Measurements from ENCODE around the gene LUC7L2.
"Not testable (repeated sequence)": the region's sequence is repeated elsewhere in the genome, so short reads cannot be mapped to it uniquely, and the experiment has no call there.

The LUC7L2 gene, protein sequence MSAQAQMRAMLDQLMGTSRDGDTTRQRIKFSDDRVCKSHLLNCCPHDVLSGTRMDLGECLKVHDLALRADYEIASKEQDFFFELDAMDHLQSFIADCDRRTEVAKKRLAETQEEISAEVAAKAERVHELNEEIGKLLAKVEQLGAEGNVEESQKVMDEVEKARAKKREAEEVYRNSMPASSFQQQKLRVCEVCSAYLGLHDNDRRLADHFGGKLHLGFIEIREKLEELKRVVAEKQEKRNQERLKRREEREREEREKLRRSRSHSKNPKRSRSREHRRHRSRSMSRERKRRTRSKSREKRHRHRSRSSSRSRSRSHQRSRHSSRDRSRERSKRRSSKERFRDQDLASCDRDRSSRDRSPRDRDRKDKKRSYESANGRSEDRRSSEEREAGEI
- total RNA-seq, result 32.0 to 37.4 reads per million in 2 experiments

GRCh38 chr7:139359366-139360209 lies at the start of gene LUC7L2:
TSS of gene LUC7L2 (plus strand) at chr7:139359894. CDS start at chr7:139360262, 368 bp downstream.
- peak; percentile 100 for DNase-seq (ENCODE audit: low read depth)

DNA sequence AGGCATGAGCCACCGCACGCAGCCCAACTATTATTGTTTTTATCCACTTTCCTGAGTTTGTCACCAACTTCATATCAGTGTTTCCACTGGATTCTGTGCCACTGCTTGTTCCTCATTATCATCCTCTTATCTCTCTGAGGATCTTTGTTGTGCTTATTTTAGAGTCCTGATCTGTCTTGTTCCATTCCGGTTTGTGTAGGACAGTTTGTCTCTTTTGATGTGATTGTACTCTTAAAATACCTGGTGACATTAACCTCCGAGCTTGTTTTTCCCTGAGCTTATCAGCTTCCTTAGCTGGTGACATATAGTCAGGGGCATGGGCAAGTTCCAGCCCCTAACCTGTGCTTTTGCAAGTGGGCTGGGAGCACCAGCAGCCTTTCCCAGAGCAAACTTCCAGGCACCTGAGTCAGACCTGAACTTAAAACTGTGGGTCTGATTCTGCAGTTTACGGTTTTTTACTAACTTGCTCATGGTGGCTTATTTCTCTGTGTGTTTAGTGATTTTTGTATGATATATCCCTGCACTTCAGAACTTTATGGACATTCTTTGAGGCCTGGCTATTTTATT lies 41.7 kb upstream of the LUC7L2 start:
- no peak for DNase-seq (ENCODE audit: low read depth)

DNA sequence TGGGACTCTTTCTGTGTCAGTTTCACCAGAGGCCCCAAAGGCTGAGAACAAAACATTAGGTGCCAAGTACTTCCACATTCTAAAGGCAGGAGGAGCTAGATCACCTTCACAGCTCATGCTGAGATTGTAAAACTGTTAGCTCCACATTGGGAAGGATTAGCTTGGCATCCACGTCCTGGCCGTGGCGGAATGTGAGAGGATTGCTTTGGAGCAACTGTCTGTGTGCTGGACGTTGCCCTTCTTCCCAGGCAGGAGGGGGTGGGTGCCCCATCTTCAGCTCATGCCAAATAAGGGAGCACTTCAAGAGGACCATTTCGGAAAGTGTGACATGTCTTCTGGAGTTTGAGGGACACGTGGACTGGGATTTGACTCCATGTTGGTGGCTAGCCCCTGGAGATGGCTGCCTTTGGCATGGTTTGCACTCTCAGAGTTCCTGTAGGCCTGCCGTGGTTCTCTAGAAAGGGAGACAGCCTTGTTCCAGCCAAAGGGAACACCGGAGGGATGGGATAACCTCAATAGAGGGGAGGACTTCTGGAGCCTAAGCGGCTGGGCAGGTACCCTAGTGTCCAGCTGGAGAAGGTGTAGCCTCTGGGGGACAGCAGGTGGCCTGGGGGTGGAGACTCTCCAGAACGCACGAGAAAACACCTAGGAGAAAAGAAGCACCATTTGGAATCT lies 38.5 kb upstream of the LUC7L2 start:
- no peak for DNase-seq (ENCODE audit: low read depth)

DNA sequence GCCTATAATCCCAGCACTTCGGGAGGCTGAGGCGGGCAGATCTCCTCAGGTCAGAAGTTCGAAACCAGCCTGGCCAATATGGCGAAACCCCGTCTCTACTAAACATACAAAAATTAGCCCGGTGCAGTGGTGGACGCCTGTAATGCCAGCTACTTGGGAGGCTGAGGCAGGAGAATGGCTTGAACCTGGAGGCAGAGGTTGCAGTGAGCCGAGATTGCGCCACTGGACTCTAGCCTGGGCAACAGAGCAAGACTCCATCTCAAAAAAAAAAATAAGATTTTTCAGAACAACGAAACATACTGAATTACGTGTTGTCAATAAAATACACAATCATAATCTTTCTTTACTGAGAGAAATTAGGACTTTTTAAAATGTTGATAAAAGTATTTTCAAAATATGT lies 35.0 kb upstream of the LUC7L2 start:
- not testable (repeated sequence) for DNase-seq (ENCODE audit: low read depth)

- DNase-seq (ENCODE audit: low read depth), result no peak
Measured at GRCh38 chr7:139328375-139328774, 31.3 kb upstream of the LUC7L2 start.

GRCh38 chr7:139329119-139329518 lies 30.6 kb upstream of the LUC7L2 start:
- no peak for DNase-seq (ENCODE audit: low read depth)

DNA sequence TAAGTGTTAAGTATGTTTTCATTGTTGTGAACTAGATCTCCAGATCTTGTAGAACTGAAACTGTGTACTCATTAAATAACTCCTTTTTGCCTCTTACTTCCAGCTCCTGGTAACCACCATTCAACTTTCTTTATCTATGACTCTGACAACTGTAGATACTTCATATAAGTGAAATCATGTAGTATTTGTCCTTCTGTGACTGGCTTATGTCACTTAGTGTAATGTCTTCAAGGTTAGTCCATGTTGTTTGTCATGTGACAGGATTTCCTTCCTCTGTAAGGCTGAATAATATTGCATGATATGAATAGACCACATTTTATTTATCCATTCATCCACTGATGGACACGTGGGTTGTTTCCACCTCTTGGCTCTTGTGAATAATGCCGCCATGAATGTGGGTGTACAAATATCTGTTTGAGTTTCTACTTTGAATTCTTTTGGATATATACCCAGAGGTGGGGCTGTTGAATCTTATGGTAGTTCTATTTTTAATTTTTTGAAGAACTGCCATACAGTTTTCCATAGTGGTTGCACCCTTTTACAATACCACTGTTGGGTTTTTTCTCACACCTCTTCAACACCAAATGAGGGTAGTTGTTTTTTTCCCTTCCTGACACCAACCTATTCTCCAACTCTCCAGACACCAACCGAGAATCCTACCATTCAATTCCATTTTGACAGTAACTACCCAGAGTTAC lies 29.2 kb upstream of the LUC7L2 start:
- DNase-seq (ENCODE audit: low read depth), result no peak

DNA sequence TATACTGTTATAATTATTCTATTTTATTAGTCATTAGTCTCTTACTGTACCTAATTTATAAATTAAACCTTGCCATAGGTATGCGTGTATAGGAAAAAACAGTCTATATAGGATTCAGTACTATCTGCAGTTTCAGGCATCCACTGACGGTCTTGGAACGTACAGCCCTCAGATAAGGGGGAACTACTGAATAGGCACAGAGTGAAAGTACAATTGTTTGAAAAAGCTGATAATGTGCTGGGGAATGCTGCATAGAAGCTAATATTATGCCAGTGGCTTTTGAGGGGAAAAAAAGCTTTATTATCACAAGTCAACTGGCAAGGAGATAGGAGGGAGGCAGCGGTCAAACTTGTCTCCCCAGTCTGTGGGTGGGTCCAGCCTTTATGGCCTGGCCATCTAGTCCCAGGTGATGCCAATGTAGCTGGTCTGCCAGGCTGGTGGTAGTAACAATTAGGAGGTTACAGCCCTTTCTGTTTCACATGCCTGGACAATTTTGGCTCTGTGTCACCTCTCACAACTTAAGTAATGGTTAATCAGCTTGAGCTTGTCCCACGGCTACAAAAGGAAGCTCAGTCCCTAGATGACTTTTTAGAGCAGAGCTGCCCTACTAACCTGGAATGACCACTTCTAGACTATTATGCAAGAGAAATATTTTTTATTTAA lies 26.9 kb upstream of the LUC7L2 start:
- DNase-seq (ENCODE audit: low read depth), result no peak

DNA sequence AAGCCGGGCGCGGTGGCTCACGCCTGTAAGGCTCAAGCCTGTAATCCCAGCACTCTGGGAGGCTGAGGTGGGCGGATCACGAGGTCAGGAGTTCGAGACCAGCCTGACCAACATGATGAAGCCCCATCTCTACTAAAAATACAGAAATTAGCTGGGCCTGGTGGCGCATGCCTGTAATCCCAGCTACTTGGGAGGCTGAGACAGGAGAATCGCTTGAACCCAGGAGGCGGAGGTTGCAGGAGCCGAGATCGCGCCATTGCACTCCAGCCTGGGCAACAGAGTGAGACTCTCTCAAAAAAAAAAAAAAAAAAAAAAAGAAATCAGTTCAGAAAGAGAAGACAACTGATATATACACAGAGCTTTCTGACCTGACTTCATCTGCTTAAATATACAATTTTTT lies 26.3 kb upstream of the LUC7L2 start:
- not testable (repeated sequence) for DNase-seq (ENCODE audit: low read depth)

DNA sequence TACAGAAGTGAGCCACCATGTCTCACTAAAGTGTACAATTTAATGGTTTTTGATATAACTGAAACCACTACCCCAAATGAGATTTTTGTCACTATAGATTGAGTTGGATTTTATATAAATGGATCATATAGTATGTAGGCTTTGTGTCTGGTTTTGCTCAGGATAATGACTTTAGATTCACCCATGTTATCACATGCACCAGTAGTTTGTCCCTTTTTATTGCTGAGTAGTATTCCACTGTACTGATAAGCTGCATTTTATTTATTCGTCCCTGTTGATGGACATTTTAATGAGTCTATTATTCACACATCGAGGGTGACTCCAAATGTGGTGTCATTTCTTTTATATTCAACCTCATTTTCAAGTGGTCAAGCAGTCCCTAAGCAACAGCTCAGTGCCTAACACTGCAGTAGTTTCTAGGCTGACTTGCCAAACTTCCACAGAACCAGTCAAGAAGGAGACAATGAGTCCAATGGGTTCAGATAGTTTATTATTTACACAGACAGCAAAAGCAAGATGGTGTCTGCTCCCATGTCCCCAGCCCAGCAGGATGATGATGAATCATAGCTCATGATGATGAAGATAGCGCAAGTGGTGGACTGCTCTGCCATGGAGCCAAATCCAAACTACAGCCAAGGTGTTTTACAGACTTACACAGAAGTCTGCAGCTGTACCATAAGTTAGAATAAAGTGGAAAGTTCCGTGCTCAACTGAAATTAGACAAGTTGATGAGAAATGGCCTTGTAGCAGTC lies 25.1 kb upstream of the LUC7L2 start:
- DNase-seq (ENCODE audit: low read depth), result no peak

DNA sequence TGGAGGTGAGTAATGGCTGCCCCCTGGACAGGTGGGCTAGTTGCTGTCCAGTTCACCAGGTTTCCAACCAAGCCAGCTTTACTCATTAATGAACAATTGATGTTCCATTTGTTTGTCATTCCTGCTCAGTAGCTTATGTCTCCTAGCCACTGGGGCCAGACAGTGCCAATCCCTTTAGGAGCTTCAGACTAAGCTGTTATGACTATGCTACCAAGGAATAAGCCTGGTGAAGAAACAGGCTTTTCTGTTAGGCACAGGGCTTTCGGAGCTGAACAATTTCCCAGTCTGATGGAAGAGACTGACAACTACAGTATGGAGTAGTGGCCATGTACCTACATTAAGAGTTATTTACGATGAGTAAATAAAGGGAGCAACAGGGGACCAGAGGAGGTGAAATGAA lies 20.7 kb upstream of the LUC7L2 start:
- no peak for DNase-seq (ENCODE audit: low read depth)

- no peak for DNase-seq (ENCODE audit: low read depth)
Measured at GRCh38 chr7:139339698-139340036, 20.0 kb upstream of the LUC7L2 start.

DNA sequence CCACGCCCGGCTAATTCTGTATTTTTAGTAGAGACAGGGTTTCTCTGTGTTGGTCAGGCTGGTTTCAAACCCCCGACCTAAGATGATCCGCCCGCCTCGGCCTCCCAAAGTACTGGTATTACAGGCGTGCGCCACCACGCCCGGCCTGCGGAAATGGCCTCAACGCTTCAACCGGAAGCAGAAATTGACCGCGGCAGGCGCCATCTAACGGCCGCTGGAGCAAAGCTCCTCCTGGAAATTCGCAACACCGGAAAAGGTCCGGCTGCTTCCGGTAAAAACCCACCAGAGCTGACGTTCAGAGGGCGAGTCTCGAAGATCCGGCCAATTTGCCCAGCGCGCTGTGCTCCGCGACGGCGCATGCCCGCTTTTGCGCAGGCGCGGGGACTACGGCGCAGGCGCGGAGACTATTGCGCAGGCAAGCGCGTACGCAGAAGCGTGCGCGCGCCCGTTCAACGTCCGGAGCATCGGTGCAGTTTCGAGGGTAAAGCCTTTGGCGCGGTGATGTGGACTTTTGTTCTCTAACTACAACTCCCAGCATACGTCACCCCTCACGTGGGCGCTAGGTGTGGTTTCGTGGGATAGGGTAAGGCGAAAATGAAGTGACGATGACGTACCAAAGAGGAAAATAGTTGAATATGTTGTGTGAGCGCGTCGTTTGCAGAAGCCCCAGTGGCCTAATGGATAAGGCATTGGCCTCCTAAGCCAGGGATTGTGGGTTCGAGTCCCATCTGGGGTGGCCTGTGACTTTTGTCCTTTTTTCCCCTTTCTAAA lies 19.5 kb upstream of the LUC7L2 start:
- peak; percentile 98 for DNase-seq (ENCODE audit: low read depth)

GRCh38 chr7:139340808-139341057 lies 19.0 kb upstream of the LUC7L2 start:
- DNase-seq (ENCODE audit: low read depth), result no peak

GRCh38 chr7:139341058-139341775 lies 18.5 kb upstream of the LUC7L2 start, which contains the start of gene FMC1:
TSS of gene FMC1 (plus strand) at chr7:139341337. CDS start at chr7:139341385, 48 bp downstream.
- DNase-seq (ENCODE audit: low read depth), result peak; percentile 74

GRCh38 chr7:139341776-139342226 lies 17.9 kb upstream of the LUC7L2 start:
- DNase-seq (ENCODE audit: low read depth), result no peak

- DNase-seq (ENCODE audit: low read depth), result no peak
Measured at GRCh38 chr7:139345042-139345441, 14.7 kb upstream of the LUC7L2 start.

DNA sequence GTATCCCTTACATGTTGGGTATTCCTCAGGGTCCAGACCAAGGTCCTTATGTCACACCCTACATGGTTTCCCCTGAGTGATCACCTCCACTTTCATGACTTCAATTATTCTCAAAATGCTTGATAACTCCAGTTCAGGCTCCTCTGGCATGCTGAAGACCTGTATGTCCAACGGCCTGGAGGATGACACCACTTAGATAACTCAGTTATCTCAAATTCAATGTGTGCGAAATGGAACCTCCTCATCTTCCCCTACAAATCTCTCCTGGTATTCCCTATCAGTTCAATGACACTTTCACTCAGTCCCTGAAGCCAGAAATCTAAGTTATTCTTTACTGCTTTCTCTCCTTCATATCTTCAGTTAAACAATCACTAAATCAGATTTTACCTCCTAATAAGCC lies 8.7 kb upstream of the LUC7L2 start:
- no peak for DNase-seq (ENCODE audit: low read depth)

DNA sequence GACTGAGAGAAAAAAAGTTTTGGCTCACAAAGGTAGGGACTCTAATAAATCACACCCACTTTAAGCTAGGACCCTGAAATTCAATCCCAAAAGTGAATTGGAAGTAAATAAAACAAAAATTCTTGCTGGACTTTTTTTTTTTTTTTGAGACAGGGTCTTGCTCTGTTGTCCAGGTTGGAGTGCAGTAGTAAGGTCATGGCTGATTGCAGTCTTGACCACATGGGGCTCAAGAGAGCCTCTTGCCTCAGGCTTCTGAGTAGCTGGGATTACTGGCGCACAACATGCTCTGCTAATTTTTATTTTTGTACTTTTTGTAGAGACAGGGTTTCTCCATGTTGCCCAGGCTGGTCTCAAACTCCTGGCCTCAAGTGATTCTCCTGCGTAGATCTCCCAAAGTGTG lies 5.0 kb upstream of the LUC7L2 start:
- DNase-seq (ENCODE audit: low read depth), result no peak
